GM23338 (cell line): ENCODE data around the gene OR2AE1. TPM values are rescaled to one million over a fixed set of nuclear protein-coding genes. Genes with fewer than 3 reads are reported as not detected.

ENCODE experiments used
- ATAC-seq: fragments of 200-7000 bp; cut with Tn5 transposase; 3 replicates; pipeline ENCODE4 v1.9.1; 2020
- DNase-seq: peaks from one replicate; pipeline ENCODE4 v3.0.0-alpha.2; 2015; ENCODE audit warnings: low spot score
- H2AFZ ChIP-seq: fragments of 200-600 bp; sonication (generic); 2 replicates; pipeline ENCODE4 v1.8.0; 2016; ENCODE audit warnings: antibody characterized with exemption, mild to moderate bottlenecking, moderate library complexity
- H3F3A ChIP-seq: fragments of 200-600 bp; sonication (generic); replicated peaks from 2 replicates; pipeline ENCODE4 v1.8.0; 2017; ENCODE audit warnings: antibody characterized with exemption, mixed run types, low read depth
- H3K27ac ChIP-seq: fragments of 200-600 bp; sonication (generic); 2 replicates; pipeline ENCODE4 v1.6.1; 2016; ENCODE audit warnings: low read depth
- H3K27me3 ChIP-seq: fragments of 200-600 bp; sonication (generic); 2 replicates; pipeline ENCODE4 v1.8.0; 2016; ENCODE audit warnings: mild to moderate bottlenecking, mixed run types, moderate library complexity; ENCODE audit not compliant: insufficient read depth
- H3K36me3 ChIP-seq: fragments of 200-600 bp; sonication (generic); 2 replicates; pipeline ENCODE4 v1.8.0; 2016; ENCODE audit warnings: mild to moderate bottlenecking; ENCODE audit not compliant: insufficient read depth
- H3K4me1 ChIP-seq: fragments of 200-600 bp; sonication (generic); 2 replicates; pipeline ENCODE4 v1.8.0; 2016; ENCODE audit warnings: mild to moderate bottlenecking, moderate library complexity; ENCODE audit not compliant: insufficient read depth
- H3K4me2 ChIP-seq: fragments of 200-600 bp; sonication (generic); 2 replicates; pipeline ENCODE4 v1.7.1; 2017; ENCODE audit warnings: mixed run types
- H3K4me3 ChIP-seq: fragments of 200-600 bp; sonication (generic); 2 replicates; pipeline ENCODE4 v1.6.1; 2016; ENCODE audit warnings: mixed run types
- H3K79me2 ChIP-seq: fragments of 200-600 bp; sonication (generic); replicated peaks from 2 replicates; pipeline ENCODE4 v1.8.0; 2017; ENCODE audit warnings: mild to moderate bottlenecking; ENCODE audit not compliant: insufficient read depth
- H3K9me2 ChIP-seq: fragments of 200-600 bp; sonication (generic); 2 replicates; pipeline ENCODE4 v1.8.0; 2017; ENCODE audit not compliant: insufficient read depth
- H4K20me1 ChIP-seq: fragments of 200-600 bp; sonication (generic); replicated peaks from 2 replicates; pipeline ENCODE4 v1.8.0; 2017; ENCODE audit warnings: mild to moderate bottlenecking; ENCODE audit not compliant: insufficient read depth
- H3K27ac Mint-ChIP-seq: 2 replicates; pipeline ENCODE4 v1.8.0; 2020; ENCODE audit warnings: inconsistent platforms, mild to moderate bottlenecking, moderate library complexity, mixed read lengths
- H3K27me3 Mint-ChIP-seq: 3 replicates; pipeline ENCODE4 v1.8.0; 2022; ENCODE audit warnings: low read depth, mild to moderate bottlenecking, moderate library complexity, mixed read lengths, inconsistent platforms; ENCODE audit not compliant: insufficient read depth, poor library complexity
- H3K36me3 Mint-ChIP-seq: 3 replicates; pipeline ENCODE4 v1.8.0; 2021; ENCODE audit warnings: low read depth, mild to moderate bottlenecking, inconsistent platforms, moderate library complexity, mixed read lengths
- H3K4me1 Mint-ChIP-seq: 3 replicates; pipeline ENCODE4 v1.8.0; 2020; ENCODE audit warnings: mild to moderate bottlenecking, inconsistent platforms, mixed read lengths
- H3K4me3 Mint-ChIP-seq: 3 replicates; pipeline ENCODE4 v1.8.0; 2021; ENCODE audit warnings: moderate library complexity, mild to moderate bottlenecking, inconsistent platforms, mixed read lengths
- H3K9me3 Mint-ChIP-seq: 3 replicates; pipeline ENCODE4 v1.8.0; 2020; ENCODE audit warnings: moderate library complexity, mild to moderate bottlenecking, inconsistent platforms, mixed read lengths
- CREB1 ChIP-seq: fragments of 250-450 bp; sonication (Bioruptor Pico); IDR thresholded peaks from 2 replicates; pipeline ENCODE4 v1.5.0; 2020; ENCODE audit warnings: low read depth, mild to moderate bottlenecking, moderate library complexity
- ETS1 ChIP-seq: IDR thresholded peaks from 2 replicates; pipeline ENCODE4 v1.6.1; 2016; ENCODE audit warnings: antibody characterized with exemption
- EZH2 ChIP-seq: fragments of 200-600 bp; sonication (generic); IDR thresholded peaks from one replicate; pipeline ENCODE4 v1.8.0; 2017; ENCODE audit warnings: antibody characterized with exemption, mild to moderate bottlenecking, low read depth; ENCODE audit not compliant: unreplicated experiment
- EZH2phosphoT487 ChIP-seq: fragments of 200-600 bp; sonication (generic); IDR thresholded peaks from one replicate; pipeline ENCODE4 v1.8.1; 2018; ENCODE audit warnings: antibody characterized with exemption; ENCODE audit not compliant: unreplicated experiment
- NANOG ChIP-seq: IDR thresholded peaks from 2 replicates; pipeline ENCODE4 v1.6.1; 2016; ENCODE audit warnings: antibody characterized with exemption, borderline replicate concordance
- REST ChIP-seq: IDR thresholded peaks from one replicate; pipeline ENCODE4 v1.6.1; 2018; ENCODE audit warnings: antibody characterized with exemption; ENCODE audit not compliant: unreplicated experiment
- ZNF114 ChIP-seq: fragments of 250-450 bp; sonication (Bioruptor Pico); IDR thresholded peaks from 2 replicates; pipeline ENCODE4 v1.5.0; 2020; ENCODE audit warnings: mild to moderate bottlenecking, moderate library complexity
- ZNF331 ChIP-seq: fragments of 250-450 bp; sonication (Bioruptor Pico); IDR thresholded peaks from 2 replicates; pipeline ENCODE4 v1.5.0; 2020; ENCODE audit warnings: low read depth, mild to moderate bottlenecking, moderate library complexity
- ZNF462 ChIP-seq: fragments of 250-450 bp; sonication (Bioruptor Pico); IDR thresholded peaks from 2 replicates; pipeline ENCODE4 v1.5.0; 2020; ENCODE audit warnings: mild to moderate bottlenecking, moderate library complexity
- polyA plus RNA-seq: library from polyadenylated mRNA; unstranded; fragments of >200 nt; fragmentation: Nextera tagmentation; extraction: Ambion mirVana; gene quantifications from 2 replicates; pipeline ENCODE4 v1.2.1, GENCODE V29; 2016
- total RNA-seq: library from RNA; depleted of rRNA; stranded (reverse); fragments of >200 nt; shearing (Covaris generic); gene quantifications from 2 replicates; pipeline ENCODE4 v1.2.3, GENCODE V29; 2014

OR2AE1 gene
- total and polyA plus RNA-seq, 2 experiments from 2014 or later: not detected

GRCh38 chr7:99834382-99834781 is 42.5 kb downstream of the OR2AE1 start (continued):
- no peak for TF ChIP-seq ZNF462
- TF ChIP-seq REST: no peak
- no peak for TF ChIP-seq EZH2phosphoT487
- TF ChIP-seq ZNF114 (CRISPR knock-in tag): no peak
- TF ChIP-seq CREB1 (CRISPR knock-in tag): no peak

GRCh38 chr7:99833289-99833877 is 43.5 kb downstream of the OR2AE1 start:
- H3K4me3 Mint-ChIP-seq: no peak overlapping the region
- no peak overlapping the region for H3K27ac ChIP-seq
- no peaks in the 10 kb centered on the region for H4K20me1 ChIP-seq
- no peak overlapping the region; the same call in 1 of the 2 replicates for H2AFZ ChIP-seq
- DNase-seq (no peak), ATAC-seq (no peak)
- peaks cover 13% of the 10 kb centered on the region; the same call in 2 of the 3 replicates for H3K4me1 Mint-ChIP-seq
- no peaks in the 10 kb centered on the region for H3K27me3 ChIP-seq
- H3K36me3 ChIP-seq: no peaks in the 10 kb centered on the region
- H3K4me2 ChIP-seq: no peak overlapping the region
- no peaks in the 10 kb centered on the region for H3K79me2 ChIP-seq
- no peaks in the 10 kb centered on the region; the same call in 1 of the 2 replicates for H3K9me2 ChIP-seq
- no peak overlapping the region for H3K27ac Mint-ChIP-seq
- H3K36me3 Mint-ChIP-seq: no peaks in the 10 kb centered on the region
- peaks cover 3% of the 10 kb centered on the region for H3K27me3 Mint-ChIP-seq
- H3K4me1 ChIP-seq: peaks cover 17% of the 10 kb centered on the region
- H3K9me3 Mint-ChIP-seq: no peaks in the 10 kb centered on the region
- H3F3A ChIP-seq: no peaks in the 10 kb centered on the region
- H3K4me3 ChIP-seq: no peak overlapping the region
- TF ChIP-seq ETS1 (no peak), EZH2 (no peak), ZNF331 (CRISPR knock-in tag) (no peak), NANOG (no peak), EZH2phosphoT487 (no peak)
